Fibroblast of pulmonary artery (primary cell): ENCODE results near the gene TCERG1L.

Experiments used
- DNase-seq: peaks from one replicate; pipeline ENCODE4 v3.0.0-alpha.2; 2010; ENCODE audit warnings: low read depth
- H3K4me3 ChIP-seq: replicated peaks from 2 replicates; pipeline ENCODE4 v1.5.1; 2011; ENCODE audit warnings: low read depth, mild to moderate bottlenecking, control low read depth, low read length, moderate library complexity
- CTCF ChIP-seq: IDR thresholded peaks from 2 replicates; pipeline ENCODE4 v1.5.1; 2011; ENCODE audit warnings: mild to moderate bottlenecking, control low read depth, low read length, inconsistent platforms; ENCODE audit errors: missing control alignments

TCERG1L gene

DNA sequence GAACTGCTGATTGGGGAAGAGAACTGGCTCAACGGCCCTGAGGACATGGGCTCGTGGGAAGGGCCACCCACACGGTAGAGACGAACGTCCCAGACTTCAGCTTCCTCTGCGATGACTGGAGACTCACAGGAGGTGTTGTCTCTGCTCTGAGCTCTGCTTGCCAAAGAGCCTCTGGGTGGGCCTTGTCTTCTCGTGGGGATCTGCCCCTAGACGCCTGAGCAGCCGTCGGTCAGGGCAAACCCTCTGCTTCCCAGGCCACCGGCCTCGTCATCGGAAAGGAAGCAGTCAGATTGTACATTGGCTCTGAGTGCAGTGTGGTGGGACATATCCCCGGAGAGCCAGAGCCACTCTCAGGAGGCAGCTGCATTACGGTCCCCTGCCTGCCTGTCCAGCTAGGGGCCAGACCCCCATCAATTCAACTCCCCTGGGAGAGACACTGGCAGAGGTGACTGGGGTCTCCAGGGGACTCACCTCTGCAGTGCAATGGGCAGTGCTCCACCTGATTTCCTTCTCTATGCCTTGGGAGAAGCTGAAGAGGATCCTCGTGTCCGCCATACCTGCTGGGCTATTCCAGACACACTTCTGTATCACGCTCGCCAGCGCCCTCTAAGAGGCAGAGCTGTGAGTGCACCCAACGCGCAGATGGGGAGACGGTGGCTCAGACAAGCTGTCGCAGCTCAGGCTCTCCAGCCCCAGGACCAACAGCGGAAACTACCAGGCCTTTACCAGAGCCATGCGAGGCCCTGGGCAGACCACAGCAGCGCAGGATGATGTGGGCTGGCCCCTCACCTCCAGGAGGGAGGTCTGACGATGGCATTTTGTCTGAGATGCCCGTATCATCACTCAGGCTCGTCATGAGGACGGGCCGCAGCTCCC lies 227.4 kb downstream of the TCERG1L start:
- TF ChIP-seq CTCF, result no peak
- no peak overlapping the region for H3K4me3 ChIP-seq
- no peak for DNase-seq

DNA sequence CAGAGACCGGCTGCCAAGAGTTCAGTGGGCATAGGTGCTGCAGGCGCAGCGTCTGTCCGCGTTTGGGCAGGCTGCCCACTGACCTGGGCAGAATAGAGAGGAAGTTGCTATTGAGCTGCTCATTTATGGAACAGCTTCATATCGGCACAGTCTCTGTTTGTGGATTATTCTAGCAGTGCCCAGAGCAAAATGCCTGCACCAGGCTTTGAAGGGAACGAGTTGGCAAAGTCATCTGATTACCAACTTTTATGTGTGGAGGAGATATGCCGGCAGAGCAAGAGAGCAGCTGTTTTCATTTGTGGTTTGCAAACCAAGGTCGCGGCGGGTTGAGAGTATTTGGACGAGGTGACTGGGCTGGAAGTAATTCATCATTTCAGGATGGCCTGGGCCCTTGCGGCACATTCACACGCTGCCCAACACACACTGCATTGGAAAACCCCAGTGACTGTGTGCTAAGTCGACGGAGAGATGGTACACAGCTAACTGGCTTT lies 228.5 kb downstream of the TCERG1L start:
- TF ChIP-seq CTCF, result no peak
- no peak for DNase-seq
- no peak overlapping the region for H3K4me3 ChIP-seq

DNA sequence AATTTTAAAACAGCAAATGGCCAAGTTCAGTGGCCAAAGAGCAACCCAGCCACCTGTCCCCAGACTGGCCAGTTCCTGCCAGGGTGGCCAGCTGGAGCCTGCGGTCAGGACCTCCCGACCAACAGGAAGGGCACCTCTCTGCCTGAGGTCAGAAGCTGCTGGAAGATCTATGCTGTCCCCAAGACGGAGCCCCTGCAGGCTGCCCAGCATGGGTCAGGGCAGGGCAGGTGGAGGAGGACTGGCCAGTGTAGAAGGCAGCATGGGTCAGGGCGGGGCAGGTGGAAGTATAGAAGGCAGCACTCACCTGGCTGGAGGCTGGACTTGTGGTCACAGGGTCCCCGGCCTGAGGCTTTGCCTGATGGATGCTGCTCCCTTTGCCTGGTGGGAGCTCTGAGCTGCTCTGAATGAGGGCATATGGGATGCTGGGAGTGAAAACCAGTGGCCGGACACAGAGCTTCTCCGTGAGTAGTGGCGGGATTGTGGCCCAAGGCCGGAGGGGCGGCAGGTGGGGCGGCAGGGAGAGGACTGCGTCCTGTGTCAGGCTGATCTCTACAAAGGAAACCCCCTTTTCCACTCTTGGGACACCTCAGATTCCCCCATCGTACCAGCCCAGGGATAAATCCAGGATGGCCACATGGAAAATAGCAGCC lies 229.2 kb downstream of the TCERG1L start:
- DNase-seq, result no peak
- no peak for TF ChIP-seq CTCF
- no peak overlapping the region for H3K4me3 ChIP-seq

GRCh38 chr10:131081786-131082185 lies 229.7 kb downstream of the TCERG1L start:
- no peak for TF ChIP-seq CTCF
- DNase-seq, result no peak
- no peak overlapping the region for H3K4me3 ChIP-seq

DNA sequence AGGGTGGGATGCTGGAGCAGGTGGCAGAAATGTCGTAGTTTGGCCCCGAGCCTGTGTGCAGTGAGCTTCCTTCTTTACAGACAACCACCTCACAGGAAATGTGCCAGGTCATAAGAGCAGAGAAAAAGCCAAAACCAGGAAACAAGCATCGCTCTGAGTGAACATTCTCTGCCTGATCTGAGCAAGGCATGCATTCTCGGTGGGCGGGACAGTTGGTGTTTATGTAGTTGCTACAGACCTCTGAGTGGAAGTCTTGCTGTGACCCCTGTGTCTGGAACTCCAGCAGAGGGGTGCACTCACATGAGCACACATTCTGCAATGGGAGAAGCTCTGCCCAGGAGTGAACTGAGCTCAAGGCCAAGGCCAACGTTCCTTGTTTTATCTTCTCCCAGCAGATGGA lies 230.1 kb downstream of the TCERG1L start:
- TF ChIP-seq CTCF, result no peak
- H3K4me3 ChIP-seq, result no peak overlapping the region
- no peak for DNase-seq

DNA sequence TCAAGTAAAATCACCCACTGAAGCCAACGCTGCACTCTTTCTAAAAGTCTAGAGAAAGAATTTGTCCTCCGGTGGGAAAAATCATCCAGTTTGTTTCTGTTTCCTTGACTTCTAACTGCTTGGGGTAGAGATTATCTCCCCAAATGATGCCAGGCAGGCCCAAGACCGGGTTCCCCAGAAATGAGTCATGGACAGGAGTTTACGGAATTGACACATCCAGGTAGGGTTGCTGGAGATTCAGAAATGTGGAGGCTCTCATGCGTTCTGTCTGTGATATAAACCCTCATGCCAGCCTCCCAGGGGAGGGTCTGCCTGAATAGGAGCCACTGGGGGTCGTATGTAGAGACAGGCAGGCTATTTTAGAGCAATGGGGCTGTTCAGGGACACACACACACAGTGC lies 230.9 kb downstream of the TCERG1L start:
- no peak for DNase-seq
- H3K4me3 ChIP-seq, result no peak overlapping the region
- TF ChIP-seq CTCF, result no peak
